COR-L47 (cell line): ENCODE results near the gene SAXO1.

Source experiments
- DNase-seq: peaks from one replicate; lab custom pipeline; 2025; lab: John Stamatoyannopoulos, UW

Gene SAXO1

GRCh38 chr9:18910916-18911315 lies 122.1 kb downstream of the SAXO1 start:
- DNase-seq = no peak

- DNase-seq = no peak
Observed at GRCh38 chr9:18910435-18910834, 122.6 kb downstream of the SAXO1 start.

- no peak for DNase-seq
Observed at GRCh38 chr9:18909140-18910018, 123.6 kb downstream of the SAXO1 start.

DNA sequence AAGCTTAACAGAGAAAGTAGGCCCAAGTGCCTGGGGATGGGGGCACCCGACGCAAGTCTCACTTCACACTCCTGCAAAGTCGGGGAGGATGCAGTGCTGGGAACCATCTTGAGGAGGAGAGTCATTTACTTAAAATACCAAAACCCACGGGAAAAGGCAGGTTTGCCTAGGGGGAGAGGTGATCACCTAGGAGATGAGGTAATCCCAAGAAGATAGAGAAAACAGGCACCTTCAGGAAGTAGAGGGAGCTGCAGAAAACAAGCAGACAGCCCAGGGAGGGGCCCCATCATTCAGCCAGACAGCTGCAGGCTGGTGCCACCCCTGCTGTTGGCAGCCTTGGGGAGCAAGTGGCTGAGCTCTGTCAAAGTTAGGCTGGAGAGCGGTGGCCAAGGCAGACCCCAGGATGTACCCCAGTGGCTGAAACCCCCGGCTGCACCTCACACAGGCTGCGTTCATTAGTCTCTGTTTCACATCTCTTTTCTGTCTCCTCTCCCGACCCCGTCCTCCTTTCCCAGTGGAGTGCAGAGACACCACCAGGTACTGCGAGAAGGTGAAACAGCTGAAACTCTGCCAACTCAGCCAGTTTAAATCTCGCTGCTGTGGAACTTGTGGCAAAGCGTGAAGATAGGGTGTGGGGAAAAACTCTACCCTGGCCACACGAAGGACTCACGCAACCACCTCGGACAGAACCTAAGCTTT lies 124.9 kb downstream of the SAXO1 start:
- no peak for DNase-seq

- DNase-seq = no peak
Observed at GRCh38 chr9:18906656-18907395, 126.2 kb downstream of the SAXO1 start.

GRCh38 chr9:18905883-18906629 lies 127.0 kb downstream of the SAXO1 start:
- DNase-seq = no peak

DNA sequence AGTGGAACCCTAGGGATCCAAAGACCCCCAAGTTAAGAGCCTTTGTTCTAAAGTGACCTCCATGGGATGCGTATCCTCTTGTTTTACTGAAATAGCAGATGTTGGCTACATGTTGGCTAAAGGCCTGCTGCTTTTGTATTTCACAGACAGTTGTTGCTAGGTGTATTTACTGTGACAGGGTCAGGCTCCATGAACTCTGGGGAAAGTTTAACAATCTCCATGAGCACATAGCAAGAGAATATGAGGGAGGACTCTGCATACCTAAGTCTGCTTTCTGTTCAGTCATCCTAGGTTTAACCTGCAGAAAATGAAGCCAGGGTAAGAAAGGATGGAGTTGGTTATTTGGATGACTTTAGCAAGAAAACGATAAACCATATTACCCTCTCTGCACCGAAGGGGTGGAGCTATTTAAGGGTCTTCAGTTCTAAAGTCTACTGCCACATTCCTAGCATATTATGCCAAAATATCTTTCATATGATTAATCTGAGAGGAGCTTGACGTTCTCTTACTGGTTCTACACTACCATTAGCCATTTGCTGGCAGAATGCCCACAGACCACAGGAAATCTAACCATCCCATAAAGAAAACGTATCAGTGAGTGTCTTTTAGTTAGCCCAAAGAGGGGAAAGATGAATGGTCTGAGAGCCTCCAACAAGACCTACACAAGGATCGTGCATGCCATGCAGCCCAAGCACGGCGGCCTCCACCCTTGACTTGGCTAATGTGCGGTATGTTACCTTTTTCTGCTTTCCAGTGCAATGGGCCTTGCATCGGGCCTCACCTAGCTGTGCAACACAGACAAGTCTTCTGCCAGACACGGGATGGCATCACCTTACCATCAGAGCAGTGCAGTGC lies 127.8 kb downstream of the SAXO1 start:
- no peak for DNase-seq

DNA sequence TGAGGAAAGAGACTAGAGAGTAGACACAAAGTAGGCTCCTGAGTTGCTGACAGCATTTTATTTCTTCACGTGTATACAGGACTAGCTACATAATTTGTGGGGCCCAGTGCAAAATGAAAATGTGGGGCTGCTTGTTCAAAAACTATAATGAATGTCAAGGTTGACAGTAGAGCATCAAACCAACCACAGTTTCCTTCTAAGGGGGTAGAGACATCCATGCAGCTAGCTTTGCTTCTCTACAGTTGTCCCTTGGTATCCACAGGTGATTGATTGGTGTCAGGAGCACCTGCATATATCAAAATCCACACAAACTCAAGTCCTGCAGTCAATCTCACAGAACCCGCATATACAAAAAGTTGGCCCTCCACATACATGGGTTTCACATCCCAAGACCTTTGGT lies 129.6 kb downstream of the SAXO1 start:
- no peak for DNase-seq

- no peak for DNase-seq
Observed at GRCh38 chr9:18896531-18897179, 136.4 kb downstream of the SAXO1 start.

DNA sequence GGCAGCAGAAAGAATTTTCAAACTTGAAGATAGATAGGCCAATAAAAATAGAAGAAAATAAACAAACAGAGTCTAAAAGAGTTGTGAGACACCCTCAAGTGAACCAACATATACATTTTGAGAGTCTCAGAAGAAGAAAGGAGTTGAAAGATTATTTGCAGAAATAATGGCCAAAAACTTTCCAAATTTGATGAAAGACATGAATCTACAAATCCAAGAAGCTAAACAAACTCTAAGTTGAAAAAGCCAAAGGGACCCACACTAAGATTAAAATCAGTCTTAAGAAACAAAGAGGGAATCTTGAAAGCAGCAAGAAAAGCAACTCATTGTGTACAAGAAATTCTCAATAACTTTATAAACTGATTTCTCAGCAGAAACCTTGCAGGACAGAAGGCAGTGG lies 137.0 kb downstream of the SAXO1 start:
- no peak for DNase-seq

DNA sequence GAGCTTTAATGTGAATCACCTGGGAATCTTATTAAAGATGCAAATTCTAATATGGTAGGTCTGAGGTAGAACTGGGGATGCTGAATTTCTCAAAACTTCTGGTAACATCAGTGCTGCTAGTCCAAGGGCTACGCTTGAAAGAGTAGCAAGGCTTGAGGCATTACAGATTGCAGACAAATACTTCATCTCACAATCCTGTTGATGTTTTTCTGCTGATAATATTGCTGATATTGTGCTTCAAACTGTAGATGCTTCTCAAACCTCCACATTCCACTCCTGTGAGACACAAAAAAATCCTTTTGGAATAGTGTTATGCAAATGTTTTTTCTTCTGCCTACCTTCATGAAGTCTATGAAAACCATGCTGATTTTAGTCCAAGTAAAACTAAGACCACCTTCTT lies 139.5 kb downstream of the SAXO1 start:
- DNase-seq = no peak

- no peak for DNase-seq
Observed at GRCh38 chr9:18893046-18893445, 140.0 kb downstream of the SAXO1 start.

DNA sequence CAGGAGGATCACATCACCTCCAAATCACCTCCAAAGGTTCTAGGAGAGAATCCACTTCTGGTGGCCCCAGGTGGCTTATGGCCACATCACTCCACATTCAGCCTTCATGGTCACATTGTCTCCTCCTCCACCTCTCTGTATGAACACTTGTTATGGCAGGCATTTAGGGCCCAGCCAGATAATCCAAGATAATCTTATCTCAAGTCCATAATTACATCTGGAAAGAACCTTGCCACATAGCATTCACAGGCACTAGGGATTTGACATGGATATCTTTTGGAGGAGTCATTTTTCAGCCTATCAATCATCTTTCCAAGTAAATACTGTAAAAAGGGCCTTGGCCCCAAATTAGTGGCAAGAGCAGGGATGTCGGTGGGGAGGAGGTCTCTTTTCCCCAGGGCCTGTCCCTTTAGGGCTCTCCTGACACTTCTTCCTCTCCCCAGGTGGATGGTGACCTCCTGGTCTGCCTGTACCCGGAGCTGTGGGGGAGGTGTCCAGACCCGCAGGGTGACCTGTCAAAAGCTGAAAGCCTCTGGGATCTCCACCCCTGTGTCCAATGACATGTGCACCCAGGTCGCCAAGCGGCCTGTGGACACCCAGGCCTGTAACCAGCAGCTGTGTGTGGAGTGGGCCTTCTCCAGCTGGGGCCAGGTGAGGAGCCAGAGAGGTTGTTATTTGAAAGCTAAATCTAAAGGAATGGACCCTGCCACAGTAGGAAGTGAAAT lies 140.9 kb downstream of the SAXO1 start:
- no peak for DNase-seq

- no peak for DNase-seq
Observed at GRCh38 chr9:18890372-18890771, 142.6 kb downstream of the SAXO1 start.

DNA sequence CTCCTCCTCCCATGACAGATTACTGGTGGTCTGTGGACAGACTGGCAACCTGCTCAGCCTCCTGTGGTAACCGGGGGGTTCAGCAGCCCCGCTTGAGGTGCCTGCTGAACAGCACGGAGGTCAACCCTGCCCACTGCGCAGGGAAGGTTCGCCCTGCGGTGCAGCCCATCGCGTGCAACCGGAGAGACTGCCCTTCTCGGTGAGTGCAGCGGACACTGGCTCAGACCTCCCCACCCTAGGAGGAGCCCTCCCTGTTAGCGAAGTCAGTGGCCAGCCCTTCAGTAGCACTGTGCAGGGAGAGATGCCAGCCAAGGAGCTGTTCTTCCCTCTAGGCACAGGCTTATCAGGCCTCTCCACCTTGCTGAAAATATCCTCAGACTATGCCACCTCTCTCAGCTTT lies 143.5 kb downstream of the SAXO1 start:
- DNase-seq = no peak

- DNase-seq = no peak
Observed at GRCh38 chr9:18888290-18888689, 144.7 kb downstream of the SAXO1 start.

DNA sequence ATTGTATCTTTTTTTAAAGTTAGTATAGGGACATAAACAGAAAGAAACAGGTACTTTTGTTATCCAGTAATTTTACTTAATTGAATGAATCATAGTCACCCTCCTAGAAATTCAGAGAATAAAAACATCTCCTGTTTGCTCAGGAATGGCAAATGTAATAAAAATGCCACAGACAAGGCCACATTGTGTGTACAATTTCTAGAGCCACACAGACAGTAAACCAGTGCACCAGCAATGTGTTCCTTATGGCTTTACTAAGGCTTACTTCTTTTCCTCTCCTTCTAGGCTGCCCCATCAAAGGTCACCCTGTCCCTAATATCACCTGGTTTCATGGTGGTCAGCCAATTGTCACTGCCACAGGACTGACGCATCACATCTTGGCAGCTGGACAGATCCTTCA lies 145.5 kb downstream of the SAXO1 start:
- DNase-seq = no peak

- no peak for DNase-seq
Observed at GRCh38 chr9:18881758-18882157, 151.3 kb downstream of the SAXO1 start.

- DNase-seq = no peak
Observed at GRCh38 chr9:18877984-18878383, 155.0 kb downstream of the SAXO1 start.
